NCI-H187 (cell line): ENCODE results near the gene MED28.
"Not testable (repeated sequence)": the region's sequence is repeated elsewhere in the genome, so short reads cannot be mapped to it uniquely, and the experiment has no call there.

Experiments used
- DNase-seq, 2 experiments: peaks; one replicate each; lab custom pipeline; 2025; lab: John Stamatoyannopoulos, UW

Gene MED28

DNA sequence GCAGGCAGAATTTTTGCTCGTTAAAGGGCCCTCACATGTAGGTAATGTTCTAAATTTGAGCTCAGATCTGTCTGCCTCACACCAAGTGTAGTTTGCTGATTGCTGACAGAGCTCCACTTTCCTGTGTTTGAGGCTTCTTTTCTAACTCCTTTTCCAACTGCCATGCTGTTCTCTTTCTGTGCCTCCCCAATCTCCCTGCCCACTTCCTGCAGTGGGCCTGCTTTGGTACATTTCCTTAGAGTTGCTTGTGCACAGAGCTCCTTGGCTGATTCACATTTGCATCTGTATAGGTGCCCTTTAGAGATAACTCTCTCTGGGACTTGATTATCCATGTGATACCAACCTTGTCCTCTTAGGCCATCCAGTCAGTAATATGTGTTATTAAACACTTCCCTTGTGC is 4.5 kb downstream of the MED28 start:
- no peak for DNase-seq

DNA sequence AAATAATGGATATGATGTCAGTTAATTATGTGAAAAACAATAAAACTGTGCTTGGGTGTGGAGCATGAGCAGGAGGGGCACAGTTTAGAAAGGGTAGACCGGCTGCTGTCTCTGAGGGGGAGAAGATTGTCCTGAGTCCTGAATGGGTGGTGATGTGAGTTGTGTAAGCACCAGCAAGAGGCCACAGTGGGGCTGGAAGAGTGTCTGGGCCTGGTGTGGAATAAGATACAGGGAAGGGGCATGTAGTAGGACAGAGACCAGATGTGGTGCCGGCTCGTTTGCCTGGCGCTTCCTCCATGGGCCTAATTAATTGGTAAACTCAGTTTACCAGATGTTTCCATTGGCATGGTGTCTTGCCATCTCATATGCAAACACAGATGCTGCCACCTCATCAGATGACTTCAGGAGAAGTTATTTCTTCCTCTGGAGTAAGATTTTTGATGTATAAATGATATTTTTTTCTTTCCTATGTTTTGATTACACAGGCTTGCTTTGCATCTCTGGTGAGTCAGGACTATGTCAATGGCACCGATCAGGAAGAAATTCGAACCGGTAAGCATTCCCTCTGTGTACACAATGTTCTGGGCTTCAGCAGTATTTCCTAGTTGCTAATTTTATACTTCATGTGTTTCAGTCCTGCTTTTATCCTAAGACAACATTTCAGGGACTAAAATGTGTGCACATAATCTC is 5.1 kb downstream of the MED28 start:
- DNase-seq, result no peak

DNA sequence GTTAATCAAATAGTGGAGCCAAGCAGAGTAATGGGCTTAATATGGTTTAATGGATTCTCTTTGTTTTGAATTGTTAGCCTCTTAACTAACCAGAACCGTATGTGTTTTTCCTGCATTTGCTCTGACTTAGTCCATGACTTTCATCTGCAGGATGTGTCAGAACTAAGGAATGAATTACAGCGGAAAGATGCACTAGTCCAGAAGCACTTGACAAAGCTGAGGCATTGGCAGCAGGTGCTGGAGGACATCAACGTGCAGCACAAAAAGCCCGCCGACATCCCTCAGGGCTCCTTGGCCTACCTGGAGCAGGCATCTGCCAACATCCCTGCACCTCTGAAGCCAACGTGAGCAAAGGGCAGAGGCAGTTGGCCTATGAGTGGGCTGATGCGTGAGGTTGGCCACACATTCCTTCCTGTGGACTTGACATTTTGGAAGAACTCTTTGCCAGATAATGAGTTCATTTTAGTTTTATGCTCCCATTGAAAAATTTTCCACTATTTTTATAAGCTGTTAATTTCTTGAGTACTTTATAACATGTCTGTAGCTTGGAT is 9.1 kb downstream of the MED28 start:
- no peak for DNase-seq

DNA sequence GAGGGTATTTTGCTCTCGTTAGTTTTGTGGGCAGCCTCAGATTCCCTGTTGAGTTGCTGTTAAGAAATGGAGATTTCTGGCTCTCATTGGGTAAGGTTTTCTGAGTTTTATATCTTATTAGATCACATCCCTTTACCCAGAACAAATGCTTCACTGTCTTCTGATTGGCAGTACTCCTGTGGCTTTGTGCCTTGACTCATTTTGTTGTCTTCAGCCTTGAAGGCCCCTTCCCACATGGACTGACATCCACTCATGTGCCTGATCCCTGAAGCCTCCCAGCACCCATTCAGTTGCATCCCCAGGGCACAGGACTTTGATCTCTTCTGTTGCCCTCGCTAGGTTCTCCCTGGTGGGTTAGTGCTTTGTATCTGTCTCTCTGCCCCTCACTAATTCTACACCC is 10.4 kb downstream of the MED28 start:
- DNase-seq, result no peak

DNA sequence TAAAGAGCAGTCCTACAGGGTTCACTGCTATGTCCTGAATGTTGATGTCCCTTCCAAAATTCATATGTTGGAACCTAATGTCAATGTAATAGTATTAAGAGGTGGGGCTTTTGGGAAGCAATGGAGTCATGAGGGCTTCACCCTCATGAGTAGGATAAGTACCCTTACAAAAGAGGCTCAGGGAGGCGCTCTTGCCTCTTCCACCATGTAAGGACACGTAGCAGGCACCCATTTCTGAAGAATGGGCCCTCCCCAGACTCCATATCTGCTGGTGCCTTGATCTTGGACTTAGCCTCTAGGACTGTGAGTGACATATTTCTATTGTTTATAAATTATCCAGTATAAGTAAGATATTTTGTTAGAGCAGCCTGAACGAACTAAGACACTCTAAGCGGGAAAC is 15.8 kb downstream of the MED28 start:
- no peak for DNase-seq

DNA sequence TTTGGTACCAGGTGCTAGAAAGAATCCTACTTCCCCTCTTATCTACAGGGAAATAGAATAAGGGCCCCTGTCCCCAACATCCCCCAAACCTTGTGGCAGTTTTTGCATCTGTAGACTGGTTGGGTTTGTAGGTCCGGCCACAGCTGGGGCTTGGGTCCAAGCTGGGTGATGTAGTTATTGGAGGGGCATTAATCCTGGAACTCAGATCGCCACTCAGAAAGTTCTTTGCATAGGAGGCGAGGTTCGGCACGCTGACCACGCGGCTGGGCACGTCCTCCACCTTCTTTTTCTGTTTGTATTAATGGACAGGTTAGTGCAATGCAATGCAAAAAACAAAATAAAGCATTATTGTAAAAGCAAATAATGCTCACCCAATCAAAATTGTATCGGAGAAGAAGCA is 19.2 kb downstream of the MED28 start:
- no peak for DNase-seq

DNA sequence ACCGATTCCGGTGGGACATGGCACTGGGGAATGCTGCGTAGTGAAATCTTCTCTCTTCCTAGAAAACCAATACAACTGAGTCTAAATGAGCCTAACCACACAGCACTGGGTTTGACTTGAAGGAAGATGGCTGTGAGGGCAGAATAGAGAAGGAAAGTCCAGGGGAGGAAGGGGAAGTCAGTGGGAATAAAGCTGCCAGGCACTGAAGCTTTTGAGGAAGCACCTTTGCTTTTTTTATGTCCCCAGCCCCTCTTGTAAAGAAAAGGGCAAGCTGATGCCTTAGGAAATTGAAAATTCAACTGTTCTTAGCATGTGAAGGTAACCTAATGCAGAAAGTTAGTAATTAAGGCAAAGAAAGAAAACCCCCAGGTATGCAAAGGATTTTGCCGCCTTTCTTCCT is 20.6 kb downstream of the MED28 start:
- no peak for DNase-seq

DNA sequence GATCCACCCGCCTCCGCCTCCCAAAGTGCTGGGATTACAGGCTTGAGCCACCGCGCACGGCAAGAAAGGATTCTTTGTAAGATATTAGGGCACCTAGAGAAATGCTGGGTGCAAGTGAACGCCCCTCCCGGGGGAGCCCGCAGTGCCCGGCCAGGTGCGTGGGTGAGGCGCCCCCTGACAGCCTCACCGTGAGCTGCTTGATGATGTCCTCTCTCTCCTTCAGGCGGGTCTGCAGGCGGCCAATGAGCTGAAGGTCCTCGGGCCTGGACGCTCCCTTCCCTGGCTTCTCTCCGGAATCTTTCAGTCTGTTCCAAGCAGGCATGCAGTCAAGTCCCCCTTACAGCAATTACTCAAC is 21.9 kb downstream of the MED28 start:
- DNase-seq, result no peak

DNA sequence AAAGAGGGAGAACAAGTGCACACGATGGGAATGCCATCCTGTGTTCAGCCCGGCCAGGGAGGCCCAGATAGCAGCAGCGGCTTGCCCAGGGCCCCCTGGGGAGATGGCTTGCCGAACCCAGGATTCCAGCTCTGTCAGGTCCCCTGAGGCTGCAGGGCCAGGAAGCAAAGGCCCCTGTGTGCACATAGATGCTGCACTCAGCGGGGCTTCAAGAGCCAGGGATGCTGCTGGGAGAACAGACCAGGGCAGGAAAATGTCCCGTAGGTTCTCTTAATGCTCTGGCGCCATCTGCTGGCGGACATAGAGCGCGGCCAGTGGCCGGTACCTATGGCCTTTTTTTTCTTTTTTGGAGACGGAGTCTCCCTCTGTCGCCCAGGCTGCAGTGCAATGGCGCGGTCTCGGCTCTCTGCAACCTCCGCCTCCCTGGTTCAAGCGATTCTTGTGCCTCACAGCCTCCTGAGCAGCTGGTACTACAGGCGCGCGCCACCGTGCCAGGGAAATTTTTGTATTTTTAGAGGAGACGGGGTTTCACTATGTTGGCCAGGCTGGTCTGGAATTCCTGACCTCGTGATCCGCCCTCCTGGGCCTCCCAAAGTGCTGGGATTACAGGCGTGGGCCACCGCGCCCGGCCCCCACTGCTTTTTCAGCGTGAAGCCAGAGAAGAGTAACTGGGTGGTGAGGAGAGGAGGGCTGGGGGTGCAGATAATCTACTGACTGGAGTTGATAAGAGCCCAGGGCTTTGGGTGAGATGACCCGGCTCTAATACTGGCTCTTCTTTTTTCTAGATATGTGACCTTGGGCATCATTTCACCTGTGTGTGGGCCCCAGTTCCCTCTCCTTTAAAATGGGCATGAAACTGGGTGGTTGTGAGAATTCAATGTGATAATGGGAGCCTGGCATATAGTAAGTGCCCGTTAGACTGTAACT is 22.5 kb downstream of the MED28 start:
- DNase-seq, result peak in 1 of 2 experiments; percentile 61

DNA sequence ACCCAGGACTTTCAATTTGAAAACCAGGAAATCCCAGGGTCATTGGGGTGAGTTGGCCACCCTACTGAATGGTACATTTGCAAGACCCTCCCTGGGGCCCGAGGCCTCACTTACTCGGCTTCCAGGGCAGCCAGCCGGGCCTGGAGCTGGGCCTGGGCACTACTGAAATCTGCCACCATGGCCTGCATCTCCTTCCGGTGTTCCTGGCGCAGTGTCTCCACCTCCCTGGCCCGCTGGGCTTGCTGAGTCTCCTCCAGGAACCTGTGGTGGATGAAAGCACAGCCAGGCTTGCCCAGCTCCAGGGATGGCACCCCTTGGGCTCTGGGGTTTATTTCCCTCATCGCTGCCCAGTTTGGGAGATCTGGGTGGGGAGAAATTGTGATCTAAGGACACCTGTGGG is 24.7 kb downstream of the MED28 start:
- no peak for DNase-seq

DNA sequence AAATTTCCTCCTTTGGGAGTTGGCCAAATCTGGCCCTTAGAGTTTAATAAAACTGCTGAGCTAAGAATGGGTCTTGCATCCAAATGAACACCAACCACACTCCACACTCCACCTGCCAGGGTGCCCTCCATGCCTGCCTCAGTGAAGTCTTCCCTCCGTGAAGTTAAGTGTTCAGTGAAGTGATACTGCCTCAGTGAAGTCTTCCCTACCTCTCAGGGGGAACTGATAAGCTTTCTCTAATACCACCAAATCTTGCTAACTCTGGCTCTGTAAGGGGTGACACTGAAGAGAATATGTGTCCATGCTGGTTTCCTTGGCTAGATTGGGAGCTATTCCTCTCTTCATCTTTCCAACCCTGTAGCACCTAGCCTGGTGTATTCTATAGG is 27.9 kb downstream of the MED28 start:
- DNase-seq, result no peak

DNA sequence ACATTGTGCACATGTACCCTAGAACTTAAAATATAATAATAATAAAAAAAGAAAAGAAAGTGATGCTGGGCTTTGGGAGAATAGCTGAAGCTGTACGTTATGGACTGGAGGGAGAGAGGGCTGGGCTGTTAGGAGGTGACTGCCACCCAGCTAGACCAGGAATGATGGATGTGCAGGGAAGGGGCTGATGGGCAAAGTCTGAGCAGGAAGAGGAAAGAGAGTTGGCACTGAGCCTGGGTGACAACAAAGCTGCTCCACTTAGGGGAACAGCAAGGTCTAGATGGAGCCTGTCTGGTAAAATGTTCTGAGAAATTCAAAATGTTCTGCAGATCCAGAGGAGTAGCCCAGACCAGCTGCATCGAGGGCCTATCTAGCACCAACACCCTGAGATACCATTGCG is 32.3 kb downstream of the MED28 start:
- DNase-seq, result no peak

DNA sequence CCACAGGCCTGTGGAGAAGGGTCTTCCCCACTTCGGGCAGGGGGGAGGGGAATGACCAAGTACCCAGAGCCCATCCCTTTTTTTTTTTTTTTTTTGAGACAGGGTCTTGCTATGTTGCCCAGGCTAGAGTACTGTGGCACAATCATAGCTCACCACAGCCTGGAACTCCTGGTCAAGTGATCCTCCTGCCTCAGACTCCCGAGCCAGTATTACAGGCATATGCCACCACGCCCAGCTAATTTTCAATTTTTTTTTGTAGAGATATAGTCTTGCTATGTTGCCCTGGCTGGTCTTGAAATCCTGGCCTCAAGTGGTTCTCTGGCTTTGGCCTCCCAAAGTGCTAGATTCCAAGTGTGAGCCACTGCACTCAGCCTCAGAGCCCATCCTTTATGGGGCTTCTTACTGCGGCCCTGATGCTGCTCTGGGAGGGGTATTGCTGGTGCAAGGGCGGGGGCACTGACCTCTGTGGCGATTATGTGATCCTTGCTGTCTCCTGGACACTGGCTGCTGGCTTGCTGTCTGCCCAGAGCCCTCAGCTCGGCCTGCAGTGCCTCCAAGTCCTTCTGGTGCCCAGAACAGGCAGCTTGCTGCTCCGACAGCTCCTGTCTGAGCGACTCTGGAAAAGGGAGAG is 32.9 kb downstream of the MED28 start:
- no peak for DNase-seq

DNA sequence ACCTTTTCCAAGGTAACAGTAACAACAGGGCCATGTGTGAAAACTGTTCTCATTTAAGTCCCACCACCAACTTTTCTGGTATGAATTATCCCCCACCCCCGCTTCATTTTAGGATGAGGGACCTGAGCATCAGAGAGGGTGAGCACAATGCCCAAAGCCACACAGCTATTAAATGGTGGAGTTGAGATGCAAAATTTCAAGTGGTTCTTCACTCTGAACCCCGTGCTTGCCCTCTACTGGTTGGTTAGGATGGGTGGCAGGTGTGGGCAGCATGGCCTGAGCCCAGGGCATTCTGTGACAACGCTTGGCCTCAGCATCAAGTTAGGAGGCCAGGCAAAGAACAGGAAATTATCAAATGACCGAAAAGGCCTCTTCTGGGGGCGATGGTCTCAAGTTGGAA is 33.5 kb downstream of the MED28 start:
- no peak for DNase-seq

DNA sequence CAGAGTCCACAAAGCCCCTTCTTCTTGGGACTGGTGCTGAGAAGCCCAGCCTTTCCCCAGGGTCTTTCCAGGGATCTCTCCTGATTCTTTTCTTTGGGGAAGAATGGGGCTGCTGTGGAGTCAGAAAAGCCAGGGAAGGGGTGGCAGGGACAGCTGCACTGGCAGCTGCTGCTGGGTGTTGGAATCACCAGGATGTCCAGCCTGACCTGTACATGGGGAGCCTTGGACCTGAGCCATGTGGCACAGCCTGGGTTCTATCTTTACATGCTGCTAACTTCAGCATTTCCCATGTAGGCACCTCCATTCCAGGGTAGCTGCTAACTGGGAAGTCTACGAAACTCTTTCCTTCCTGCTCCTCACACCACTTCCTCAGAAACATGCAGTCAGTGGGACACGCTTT is 36.0 kb downstream of the MED28 start:
- no peak for DNase-seq

DNA sequence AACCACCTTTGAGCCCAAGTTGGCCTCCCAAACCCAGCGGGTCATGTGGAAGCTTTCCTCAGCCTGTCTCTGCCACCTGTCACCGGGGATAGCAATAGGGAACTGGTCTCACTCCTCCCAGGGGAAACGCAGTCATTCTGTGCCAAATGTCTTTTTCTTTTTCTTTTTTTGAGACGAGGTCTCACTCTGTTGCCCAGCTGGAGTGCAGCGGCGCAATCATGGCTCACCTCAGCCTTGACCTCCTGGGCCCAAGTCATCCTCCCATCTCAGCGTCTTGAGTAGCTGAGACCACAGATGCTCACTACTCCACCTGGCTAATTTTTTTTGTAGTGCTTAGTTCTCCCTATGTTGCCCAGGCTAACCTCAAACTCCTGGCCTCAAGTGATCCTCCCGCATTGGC is 40.3 kb downstream of the MED28 start:
- no peak for DNase-seq

DNA sequence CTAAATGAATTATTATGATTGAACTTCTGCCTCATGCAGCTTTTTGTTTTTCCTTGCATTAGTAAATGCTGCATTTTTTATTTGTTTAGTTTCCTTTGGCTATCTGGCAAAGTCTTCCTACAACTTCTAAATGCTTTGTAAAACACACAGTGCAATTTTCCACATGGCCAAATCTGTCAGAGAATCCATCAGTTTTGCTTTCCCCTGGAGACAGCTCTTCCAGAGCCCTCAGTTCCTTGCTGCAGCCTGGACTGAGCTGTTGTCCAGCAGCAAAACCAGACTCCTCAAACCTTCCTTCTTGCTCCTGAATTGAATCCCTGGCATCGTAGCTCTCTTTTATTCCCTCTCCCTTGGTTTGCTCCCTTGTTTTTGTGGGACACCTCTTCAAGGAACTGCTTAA is 42.6 kb downstream of the MED28 start:
- DNase-seq, result no peak

DNA sequence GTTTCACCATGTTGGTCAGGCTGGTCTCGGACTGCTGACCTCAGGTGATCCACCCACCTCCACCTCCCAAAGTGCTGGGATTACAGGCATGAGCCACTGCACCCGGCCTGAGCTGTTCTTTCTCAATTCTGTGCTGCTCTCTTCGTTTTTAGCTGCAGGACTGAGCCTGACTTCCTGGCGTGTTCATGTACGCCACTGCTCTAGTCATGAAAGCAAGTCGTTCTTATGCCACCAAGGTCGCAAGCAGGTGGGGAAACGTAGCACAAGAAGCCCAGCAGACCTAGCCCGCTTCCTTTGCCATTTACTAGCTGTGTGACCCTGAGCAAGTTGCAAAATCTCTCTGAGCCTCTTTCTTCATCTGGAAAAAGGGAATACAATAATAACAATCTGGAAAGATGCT is 43.4 kb downstream of the MED28 start:
- DNase-seq, result no peak

DNA sequence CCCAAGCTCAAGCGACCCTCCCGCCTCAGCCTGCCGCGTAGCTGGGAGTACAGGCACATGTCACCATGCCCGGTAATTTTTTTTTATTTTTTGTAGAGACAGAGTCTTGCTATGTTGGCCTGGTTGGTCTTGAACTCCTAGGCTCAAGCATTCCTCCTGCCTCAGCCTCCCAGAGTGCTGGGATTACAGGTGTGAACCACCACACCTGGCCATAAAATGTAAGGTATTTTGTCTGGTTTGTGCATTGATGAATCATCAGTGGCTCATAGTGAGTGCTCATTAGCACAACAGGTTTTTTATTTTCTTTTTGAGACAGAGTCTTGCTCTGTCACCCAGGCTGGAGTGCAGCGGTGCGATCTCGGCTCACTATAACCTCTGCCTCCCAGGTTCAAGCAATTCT is 44.8 kb downstream of the MED28 start:
- DNase-seq, result not testable (repeated sequence)

DNA sequence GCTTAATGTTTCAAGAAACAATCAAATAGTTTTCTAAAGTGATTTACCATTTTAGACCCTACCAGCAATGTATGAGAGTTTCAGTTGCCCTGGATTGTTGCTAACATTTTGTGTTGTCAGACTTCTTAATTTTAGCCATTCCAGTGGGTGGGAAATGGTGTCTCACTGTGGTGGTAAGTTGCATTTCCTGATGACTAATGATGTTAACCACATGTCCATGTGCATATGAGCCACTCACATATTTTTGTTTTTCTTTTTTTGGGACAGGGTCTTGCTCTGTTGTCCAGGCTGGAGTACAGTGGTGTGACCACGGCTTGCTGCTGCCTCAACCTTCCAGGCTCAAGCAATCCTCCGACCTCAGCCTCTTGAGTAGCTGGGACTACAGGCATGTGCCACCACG is 48.3 kb downstream of the MED28 start:
- DNase-seq, result no peak

DNA sequence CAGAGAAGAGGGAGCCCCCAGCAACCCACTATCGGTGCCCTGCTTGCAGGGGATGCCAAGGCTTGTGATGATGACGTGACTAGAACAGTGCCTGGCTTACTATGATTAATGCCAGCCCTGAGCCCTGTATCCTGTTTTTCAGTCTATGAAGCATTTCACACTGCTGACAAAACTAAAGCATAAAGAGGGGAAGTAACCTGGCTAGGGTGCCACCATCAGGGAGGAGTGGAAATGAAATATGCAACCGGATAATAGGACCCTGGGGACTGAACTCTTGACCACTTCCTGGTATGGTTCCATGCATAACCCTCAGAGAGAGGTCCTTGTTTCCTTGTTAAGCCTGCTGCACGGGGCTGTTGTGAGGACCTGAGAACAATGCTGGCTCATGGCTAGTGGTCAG is 50.3 kb downstream of the MED28 start:
- DNase-seq, result no peak

DNA sequence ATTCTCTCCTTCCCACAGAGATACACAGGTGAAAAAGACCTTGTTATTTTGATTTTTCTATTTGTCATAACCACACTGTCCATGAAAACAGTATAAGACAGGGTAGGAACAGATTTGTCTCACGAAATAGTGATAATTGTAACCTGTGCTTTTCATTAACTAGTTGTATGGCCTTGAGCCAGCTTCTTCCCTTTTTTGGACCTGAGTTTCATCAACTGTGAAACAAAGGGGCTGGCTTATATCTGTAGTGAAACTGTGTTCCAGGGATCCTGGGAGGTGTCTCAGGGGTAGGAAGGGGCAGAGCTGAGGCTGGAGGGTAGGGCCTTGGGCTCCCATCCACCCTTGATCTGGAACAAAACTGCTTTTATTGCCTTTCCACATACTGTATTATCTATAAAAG is 50.9 kb downstream of the MED28 start:
- DNase-seq, result no peak

DNA sequence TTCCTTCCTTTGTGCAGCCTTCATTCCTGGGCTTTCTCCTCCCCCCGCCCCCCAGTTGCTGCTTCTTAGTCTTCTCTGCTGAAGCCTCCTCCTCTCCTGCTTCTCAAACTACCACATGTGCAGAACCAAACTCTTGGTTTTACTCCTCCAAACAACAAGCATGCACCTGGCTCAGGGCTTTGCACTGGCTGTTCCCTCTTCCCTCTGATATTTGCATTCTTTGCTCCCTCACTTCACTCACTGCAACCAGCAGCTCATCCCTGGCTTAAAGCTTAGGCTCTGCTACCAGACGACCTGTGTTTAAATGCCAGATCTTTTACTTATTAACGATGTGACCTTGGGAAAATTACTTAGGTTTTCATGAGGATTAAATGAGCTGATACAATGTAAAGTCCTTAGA is 51.4 kb downstream of the MED28 start:
- no peak for DNase-seq
